Right lobe of liver (tissue), 4 donors: ENCODE measurements around the gene TRIM73.
"Not testable (repeated sequence)": the region's sequence is repeated elsewhere in the genome, so short reads cannot be mapped to it uniquely, and the experiment has no call there.

Experiments
- CTCF ChIP-seq, 4 donors: fragments of 200-600 bp in 3 of 4; fragments of 450-650 bp in 1 of 4; IDR thresholded peaks; one replicate each; pipeline versions ENCODE4 v1.5.1 to v1.8.0; 2016 to 2022; ENCODE audit warnings: antibody characterized with exemption in 4 of 4, mild to moderate bottlenecking in 2 of 4
- POLR2A ChIP-seq: fragments of 450-650 bp; IDR thresholded peaks from one replicate; pipeline ENCODE4 v1.6.1; 2017; ENCODE audit warnings: antibody characterized with exemption, mild to moderate bottlenecking
- donor health status: DM: no; HTN: no; CAD: no.
- donor health status: DM: no; HTN: no; CAD: no.
- donor health status: DM: no; HTN: yes; CAD: no.

GRCh38 chr7:75419693-75420092 lies 24.3 kb downstream of the TRIM73 start:
- not testable (repeated sequence) for TF ChIP-seq CTCF (IDR thresholded peaks at IDR 0.05); POLR2A
